ENCODE data around the gene MYT1.

GRCh38 chr20:64210656-64211369 lies 46.6 kb downstream of the MYT1 start:
- TF ChIP-seq POLR2AphosphoS5 (IDR thresholded peaks at IDR 0.05; ENCODE audit: low read depth, low read length) (no peak), TAF1 (IDR thresholded peaks at IDR 0.05; ENCODE audit: low read depth, low read length) (no peak)
